ENCODE results near the gene LRP5.
"Not testable (repeated sequence)": the region's sequence is repeated elsewhere in the genome, so short reads cannot be mapped to it uniquely, and the experiment has no call there.

Gene LRP5

DNA sequence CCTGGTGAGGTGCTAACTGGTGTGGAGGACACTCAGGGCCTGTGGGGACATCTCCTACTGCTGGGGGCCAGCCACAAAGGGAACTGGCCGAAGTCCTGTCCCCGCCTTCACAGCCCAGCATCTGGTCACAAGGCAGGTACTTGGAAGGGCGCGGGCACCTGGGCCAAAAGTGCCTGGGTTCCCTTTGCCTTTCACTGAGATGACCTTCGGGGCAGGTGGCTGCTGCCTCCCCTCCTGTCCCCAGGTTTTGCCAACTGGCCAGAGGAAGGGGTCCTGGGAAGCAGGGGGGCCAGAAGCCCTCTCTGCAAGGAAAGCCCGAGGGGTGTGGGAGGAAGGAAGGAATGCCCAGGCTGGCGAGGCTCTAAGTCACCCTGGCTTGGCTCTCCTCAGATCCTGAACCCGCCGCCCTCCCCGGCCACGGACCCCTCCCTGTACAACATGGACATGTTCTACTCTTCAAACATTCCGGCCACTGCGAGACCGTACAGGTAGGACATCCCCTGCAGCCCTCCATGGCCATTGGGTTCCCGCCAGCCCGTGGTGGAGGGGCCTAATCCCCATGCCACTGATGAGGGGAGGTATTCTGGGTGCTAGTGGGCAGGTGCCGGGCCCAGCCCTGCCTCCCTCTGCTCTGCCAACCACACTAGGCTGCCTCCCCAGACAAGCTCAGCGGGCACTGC, 133.8 kb downstream of the LRP5 start:
- DNase-seq = no peak

DNA sequence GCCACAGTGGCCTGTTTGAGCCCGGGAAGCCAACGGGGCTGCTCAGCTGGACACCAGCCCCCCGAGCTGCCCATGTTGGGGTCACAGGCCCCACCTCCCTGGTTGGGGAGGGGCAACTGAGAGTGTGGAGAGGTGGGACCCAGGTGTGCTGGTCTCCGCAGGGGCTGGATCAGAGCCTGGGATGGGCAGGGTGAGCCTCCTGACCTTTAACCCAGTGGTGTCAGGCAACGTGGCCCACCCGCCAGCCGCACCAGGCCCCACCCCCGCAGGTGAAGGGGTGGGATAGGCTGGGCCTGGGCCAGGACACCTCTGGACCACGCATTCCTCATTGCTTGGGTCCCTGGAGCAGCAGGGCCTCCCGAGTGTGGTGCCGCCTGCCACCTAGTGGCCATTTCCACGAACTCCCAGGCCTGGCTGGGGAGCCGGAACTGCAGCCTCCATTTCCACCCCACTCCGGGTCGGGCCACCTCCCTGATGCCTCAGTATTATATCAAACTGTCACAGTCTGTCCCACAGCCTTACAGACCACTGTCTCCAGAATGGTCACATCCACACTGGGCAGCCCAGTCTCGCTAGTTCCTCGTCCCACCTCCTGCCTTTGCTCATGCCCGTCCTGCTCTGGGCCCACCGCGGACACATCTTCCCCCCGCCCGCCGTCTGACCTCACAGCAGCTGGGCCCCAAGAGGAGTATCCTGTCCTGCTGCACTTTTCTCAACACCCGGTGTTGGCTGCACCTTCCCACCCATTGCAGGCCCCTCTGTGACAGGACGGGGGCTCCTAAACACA, 134.8 kb downstream of the LRP5 start:
- DNase-seq = no peak

DNA sequence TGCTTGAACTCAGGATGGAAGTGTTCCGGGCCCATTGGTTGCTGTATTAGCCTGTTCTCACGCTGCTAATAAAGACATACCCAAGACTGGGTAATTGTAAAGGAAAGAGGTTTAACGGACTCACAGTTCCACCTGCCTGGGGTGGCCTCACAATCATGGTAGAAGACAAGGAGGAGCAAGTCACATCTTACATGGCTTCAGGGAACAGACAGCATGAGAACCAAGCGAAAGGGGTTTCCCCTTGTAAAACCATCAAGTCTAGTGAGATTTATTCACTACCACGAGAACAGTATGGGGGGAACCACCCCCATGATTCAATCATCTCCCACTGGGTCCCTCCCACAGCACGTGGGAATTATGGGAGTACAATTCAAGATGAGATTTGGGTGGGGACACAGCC, 135.5 kb downstream of the LRP5 start:
- DNase-seq = not testable (repeated sequence)

DNA sequence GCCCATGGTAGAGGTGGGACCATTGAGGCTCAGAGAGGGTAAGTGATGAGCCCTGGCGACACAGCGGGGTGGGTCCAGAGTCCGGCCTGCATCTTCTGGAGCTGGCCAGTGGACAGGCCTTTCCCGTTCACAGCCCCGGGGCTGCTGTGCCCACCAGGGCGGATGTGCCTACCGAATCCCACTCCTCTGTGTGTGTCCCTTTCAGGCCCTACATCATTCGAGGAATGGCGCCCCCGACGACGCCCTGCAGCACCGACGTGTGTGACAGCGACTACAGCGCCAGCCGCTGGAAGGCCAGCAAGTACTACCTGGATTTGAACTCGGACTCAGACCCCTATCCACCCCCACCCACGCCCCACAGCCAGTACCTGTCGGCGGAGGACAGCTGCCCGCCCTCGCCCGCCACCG, 136.2 kb downstream of the LRP5 start:
- no peak for DNase-seq

DNA sequence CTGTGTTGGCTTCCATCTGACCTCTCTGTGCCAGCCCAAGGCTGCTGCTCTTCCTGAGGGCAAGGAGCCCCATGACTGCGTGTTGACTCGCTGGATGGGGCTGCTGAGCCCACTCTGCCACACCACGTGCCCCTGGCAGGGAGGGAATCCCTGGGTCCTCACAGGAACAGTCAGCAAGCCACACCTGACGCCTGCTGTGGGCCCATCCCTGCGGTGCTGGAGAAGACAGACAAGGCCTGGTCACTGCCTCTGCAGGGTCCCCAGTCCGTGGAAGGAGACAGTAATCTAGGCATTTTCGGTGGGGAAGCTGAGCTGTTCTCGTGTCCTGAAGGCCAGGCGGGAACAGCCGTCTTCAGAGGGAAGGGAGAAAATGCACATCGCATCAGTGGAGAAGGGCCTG, 137.6 kb downstream of the LRP5 start:
- no peak for DNase-seq

DNA sequence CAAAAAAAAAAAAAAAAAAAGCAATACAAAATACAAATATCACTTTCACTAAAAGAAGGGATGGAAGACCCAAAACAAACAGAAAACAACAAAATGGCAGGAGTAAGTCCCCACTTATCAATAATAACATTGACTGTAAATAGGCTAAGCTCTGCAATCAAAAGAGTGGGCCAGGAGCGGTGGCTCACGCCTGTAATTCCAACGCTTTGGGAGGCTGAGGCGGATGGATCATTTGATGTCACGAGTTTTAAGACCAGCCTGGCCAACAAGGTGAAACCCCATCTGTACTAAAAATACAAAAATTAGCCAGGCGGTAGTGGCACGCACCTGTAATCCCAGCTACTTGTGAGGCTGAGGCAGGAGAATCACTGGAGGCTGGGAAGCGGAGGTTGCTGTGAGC, 138.3 kb downstream of the LRP5 start:
- DNase-seq = no peak

DNA sequence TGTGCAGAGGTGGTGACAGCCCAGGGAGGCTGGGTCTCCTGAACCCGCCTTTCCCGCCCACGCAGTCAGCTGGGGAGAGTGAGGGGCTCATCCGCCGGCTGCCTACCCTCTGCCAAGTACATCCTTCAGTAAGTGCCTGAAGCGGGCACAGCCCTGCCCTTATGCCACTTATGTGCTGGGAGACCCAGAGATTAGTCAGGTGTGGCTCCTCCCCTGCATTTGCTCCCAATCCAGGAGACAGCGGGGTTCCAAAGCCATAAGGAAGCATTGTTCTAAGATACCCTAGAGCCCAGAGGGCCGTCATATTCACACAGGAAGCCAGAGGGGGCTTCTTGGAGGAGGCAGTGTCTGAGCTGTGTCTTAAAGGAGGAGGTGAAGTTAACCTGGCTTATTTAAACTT, 142.4 kb downstream of the LRP5 start:
- no peak for DNase-seq

DNA sequence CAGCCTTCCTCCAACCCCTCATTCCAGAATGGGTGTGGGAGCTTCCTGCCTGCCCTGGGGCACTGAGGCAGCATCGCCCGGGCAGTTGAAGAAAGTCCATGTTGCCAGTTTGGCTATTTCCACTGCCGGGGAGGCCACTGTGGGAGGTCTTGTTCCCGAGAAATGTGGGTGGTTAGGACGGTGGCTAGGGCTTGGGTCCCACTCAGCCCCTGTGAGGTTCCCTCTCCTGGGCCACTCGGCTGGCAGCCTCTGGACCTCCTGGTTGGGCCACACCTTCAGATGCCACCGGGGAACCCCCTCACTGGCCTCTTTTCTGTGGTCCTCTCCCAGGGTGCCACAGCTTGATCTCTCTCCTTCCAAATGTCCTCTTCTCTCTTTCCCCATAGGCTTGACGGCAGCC, 143.1 kb downstream of the LRP5 start:
- DNase-seq = no peak

DNA sequence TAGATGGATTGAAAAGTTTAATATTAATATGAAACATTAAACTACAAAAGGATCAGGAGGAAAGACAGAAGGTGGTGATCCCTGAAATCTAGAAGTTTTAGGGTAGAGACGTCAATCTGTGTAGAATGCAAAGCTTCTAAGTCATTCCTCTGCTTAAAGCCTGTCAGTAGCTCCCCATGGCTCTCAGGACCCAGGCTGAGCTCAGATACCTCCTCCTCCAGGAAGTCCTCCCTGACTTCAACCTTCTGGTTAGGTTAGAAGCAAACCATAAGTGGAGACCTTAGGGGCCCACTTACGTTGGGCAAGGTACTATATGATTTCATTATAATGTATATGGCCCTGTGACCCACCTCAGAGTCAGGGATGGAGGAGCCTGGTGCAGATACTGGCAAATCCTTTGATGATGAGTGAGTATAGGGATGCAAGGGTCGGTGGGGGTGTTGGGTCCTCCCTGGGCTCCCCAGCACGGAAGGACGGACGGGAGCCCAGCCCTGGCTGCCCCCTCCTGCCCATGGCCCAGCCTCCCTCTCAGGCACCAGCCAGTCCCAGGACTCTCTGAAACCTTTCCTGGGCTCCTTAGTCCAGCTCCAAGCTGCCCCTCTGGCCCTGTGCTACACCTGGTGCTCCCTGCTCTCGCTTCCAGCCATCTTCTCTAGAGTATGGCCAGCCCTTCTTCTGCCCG, 145.0 kb downstream of the LRP5 start:
- no peak for DNase-seq

DNA sequence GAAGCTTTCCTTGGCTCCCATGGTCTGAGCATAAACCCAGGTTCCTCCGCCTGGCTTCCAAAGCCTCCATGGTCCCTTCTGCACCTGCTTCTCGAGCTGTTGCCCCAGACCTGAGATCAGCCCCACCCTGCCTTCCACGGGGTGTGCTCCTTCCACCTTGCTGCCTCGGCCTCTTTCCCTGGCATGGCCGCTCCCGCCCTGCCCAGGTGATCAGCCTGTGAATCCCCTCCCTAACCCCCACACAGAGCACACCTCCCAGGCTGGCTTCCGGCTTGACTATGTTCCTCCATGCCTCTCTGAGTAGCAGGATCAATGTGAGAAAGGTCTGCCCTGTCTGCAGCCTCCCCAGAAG, 145.5 kb downstream of the LRP5 start:
- no peak for DNase-seq

DNA sequence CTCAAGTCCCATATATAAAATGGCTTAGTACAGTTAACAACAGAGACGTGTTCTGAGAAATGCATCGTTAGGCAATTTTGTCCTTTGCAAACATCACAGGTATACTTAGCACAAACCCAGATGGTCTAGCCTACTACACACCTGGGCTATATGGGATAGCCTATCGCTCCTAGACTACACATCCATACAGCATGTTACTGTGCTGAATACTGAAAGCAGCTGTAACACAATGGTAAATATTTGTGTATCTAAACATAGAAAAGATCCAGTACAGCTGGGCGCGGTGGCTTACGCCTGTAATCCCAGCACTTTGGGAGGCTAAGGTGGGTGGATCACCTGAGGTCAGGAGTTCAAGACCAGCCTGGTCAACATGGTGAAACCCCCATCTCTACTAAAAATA, 145.9 kb downstream of the LRP5 start:
- not testable (repeated sequence) for DNase-seq

DNA sequence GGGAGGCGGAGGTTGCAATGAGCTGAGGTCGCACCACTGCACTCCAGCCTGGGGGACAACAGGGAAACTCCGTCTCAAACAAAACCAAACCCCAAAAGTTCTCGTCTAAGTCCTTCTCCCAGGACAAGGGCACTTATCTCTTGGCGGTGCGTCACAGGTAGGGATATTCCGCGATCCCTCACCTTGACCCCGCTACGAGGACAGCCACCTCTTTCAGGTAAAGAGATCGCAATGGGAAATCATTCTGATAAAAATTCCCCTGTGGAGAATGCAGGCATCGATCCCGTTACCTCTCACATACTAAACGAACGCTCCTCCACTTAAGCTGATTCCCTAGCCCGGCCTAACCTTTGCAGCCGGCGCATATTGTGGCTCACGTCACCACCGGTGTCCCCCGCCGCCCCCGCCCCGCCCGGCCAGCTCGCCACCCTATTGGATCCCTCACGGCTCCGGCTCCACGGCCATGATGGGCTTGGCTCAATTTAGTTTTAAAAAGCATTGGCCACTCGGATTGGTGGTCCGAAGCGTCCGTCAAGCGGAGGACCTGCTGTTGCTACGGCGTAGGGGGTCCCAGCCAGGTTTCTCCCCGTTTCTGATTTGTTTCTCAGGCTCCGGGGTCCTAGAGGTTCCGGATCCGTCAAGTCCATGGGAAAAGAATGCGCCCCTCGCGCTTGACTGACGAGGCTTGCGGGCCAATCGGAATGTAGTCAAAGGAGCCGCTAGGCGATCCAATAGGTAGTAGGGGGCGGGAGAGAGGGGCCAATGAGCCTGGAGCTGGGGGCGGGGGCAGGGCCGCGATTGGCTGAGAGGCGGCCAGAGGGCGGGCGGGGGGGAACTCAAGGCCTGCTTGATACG, 147.7 kb downstream of the LRP5 start:
- peak; percentile 99 for DNase-seq

DNA sequence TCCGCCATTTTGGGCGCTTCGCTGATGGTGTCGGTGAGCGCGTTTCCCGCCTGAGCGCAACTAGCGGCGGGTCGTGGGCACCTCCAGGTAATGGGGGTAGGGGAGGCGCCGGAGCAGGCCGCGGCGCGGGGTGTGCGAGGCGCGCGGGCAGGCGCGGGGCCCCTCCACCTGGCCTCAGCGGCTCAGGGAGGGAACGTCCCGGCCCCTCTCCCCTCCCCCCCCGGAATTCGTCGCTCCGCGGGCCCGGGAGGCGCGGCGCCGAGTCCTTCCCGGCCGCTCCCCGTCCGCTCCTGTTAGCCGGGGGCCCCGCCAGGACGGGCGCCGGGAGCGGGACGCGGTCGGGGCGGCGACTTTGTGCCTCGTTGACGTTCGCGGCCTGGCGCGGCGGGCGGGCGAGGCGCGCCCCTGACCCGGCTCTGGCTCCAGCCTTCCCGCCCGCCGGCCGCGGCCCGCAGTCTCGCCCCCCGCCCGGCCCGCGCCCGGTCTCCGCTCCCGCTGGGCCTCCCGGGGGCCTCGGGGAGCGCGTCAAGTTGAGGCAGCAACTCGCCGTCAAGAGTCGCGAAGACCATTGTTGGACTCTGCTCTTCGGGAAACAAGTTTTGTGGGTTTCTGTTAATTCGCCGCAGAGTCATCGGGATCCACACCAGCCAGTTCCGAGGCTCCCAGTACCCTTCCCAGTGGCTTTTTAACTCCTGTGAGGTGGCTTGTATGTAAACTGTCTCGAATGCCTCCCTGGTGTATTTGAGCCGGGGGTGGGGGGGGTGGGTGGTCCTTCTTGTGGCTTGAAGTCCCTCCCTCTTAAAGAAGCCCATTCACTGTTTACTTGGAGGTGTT, 148.6 kb downstream of the LRP5 start, which contains the start of gene PPP6R3:
Gene PPP6R3, plus strand, starts transcription at position 12 of the 834 bp plus-strand sequence. CDS start 76,913 bp downstream, outside the sequence.
- DNase-seq = no peak

DNA sequence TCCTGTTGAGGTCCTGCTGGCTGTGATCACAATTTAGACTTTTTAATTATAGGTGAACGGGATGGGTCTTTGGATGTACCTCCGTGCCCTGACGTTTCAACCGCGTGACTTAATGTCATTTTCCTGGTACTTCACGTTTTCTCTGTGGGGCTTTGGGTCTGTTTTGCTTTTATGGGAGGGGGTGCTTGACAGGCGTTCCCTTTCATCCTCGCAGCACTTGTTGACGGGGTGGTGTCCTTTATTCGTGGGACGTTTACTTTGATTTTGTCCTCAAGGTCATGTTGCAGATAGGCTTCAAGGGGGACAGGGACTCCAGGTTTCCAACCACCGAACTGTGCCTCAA, 149.2 kb downstream of the LRP5 start:
- DNase-seq = no peak

DNA sequence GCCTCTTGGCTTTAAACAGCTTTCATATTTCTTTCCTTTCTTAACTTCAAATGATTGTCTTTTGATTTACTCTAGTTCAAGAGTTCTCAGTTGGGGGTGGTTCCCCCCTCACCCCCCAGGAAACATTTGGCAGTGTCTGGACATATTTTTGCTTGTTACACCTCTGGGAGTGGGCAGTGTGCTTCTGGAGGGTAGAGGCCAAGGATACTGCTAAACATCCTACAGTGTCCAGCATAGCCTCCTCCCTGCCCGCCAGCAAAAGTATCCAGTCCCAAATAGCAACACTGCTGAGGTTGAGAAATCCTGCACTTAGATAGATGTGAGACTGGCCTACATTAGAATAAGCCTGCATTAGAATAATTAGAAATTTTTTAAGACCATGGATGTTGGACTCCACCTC, 151.3 kb downstream of the LRP5 start:
- DNase-seq = no peak

DNA sequence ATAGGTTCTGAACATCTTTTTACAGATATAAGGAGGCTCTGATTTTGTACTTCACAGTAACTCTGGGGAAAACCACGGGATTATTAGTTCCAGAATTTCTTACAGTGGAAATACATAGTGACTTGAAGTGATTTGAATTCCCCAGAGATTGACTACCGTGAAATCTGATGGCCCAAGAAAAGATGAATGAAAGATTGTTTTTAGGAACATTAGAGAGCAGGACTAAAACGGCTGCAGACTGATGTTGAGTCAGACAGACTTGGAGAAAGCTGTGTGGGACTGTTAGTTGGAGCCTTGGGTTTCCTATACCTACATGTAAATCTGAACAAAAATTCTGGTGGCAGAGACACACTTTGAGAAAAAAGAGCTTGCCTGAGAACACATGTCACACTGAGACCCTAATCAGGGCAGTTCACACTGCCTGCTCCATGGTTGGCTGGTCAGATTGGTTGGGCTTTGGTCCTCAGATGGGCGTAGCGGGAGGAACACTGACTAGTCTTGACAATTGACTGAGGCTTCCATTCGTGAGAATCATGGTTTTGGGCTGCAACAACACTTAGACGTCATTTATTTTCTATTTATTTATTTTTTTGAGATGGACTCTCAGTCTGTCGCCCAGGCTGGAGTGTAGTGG, 154.9 kb downstream of the LRP5 start:
- DNase-seq = no peak

DNA sequence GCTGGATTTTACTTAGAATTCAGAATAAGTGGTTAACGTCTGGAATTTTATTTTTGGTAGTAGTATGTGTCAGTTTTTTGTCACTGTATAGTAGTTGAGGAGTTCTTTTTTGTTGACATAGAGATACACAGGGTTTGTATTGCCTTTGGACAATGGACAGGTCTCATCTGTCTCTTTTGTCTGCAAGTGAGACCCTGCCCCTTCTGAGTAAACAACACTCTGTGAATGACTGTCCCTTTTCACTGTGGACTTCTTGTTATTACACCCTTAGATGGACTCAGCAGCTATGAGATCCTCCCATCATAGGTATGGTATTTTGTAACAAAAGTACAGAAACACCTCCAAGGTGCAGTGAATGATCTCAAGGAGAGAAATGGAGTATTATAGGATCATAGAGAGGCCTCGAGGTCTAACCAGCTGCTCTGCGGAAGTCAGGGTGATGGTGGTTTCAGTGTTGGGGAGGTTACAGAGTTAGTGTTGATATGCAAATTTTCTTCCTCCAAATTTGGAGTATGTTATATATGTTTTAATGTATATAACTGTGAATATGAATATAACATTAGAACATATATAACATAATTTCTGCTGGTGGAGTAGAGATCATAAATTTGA, 155.9 kb downstream of the LRP5 start:
- DNase-seq = no peak

DNA sequence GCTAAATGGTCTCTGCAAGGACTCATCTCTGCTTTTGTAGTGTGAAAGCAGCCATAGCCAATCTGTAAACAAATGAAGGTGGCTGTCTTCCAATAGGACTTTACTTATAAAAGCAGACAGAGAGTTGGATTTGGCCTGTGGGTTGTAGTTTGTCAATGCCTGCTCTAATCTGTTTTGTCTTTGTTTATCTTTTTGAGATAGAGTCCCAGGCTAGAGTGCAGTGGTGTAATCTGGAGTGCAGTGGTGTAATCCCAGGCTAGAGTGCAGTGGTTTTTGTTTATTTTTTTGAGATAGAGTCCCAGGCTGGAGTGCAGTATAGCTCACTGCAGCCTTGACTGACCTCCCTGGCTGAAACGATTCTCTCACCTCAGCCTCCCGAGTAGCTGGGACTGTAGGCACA, 156.7 kb downstream of the LRP5 start:
- DNase-seq = no peak

DNA sequence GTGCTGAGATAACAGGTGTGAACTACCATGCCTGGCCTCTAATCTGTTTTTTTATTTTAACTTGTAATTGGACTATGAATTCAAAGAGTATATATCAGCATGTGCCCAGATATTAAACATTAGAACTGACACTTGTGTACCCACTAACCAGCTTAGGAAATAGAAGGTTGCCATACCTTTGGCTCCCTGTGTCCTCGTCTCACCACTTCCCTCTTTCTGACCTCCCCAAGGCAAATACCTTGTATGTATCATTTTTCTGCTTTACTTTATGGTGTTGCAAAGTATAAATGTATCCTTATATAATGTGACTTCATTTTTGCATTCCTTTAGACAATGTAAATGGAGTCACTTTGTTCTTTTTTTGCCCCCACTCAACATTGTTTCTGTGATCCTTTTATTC, 157.3 kb downstream of the LRP5 start:
- DNase-seq = no peak

DNA sequence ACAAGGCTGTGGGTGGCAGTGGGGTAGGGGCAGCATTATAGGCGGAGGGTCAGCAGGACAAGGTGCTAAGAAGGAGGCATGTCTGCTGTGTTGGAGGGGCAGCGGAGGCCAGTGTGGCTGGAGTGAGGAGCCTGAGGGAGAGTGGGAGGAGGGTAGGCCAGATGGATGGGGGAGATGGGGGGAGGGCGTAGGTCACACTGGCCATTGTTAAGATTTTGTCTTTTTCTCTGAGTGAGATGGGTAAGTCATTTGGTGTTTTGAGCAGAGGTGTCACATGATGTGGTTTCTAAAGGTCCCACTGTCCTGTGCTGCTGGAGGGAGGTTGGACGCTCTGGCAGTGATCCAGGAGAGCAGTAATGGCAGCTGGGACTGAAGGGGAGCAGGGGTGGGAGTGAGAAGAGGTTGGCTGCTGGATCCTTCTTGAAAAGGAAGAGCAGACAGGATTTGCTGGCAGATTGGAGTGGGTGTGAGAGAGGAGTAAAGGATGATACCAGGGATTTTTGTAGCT, 158.0 kb downstream of the LRP5 start:
- no peak for DNase-seq

Measured in NCI-H1417 treated with DMSO at 0.1 percent for 48 hours (cell line).